Measurements from ENCODE around the gene PALM3.

DNA sequence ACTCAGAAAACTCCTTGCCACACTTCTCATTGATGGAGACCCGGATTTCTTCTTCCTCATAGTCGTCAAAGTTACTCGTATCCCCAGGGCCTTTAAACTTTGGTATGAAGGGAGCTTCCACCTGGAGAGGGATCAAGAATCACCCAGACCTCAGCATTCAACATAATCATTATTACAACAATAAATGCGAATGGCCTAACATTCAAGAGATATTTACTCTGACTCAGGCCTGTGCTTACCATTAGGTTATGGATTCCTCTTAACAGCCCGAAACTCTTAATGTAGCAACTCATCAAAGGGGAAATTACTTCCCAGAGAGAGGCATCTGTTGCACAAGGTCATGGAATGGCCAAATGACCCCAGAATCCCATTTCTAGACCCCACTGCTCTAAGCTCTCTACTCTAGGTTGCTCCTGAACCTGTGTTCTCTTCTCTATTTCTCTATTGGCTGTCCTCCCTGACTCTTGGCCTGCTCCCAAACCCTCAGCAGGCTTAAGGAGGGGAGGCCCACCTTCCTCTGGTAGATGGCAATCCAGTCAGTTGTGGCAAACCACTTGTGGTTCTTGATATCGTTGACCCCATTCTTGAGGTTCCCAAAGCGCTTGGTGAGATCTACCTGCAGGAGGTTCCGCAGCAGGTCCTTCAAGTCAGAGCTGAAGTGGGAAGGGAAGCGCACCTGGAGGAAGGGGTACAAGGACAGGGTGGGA, 31.4 kb upstream of the PALM3 start:
- no peak for TF ChIP-seq EZH2 (IDR thresholded peaks at IDR 0.05; ENCODE audit: borderline replicate concordance, low read depth, low read length, poor library complexity, severe bottlenecking)
- TF ChIP-seq, protein P1, sequence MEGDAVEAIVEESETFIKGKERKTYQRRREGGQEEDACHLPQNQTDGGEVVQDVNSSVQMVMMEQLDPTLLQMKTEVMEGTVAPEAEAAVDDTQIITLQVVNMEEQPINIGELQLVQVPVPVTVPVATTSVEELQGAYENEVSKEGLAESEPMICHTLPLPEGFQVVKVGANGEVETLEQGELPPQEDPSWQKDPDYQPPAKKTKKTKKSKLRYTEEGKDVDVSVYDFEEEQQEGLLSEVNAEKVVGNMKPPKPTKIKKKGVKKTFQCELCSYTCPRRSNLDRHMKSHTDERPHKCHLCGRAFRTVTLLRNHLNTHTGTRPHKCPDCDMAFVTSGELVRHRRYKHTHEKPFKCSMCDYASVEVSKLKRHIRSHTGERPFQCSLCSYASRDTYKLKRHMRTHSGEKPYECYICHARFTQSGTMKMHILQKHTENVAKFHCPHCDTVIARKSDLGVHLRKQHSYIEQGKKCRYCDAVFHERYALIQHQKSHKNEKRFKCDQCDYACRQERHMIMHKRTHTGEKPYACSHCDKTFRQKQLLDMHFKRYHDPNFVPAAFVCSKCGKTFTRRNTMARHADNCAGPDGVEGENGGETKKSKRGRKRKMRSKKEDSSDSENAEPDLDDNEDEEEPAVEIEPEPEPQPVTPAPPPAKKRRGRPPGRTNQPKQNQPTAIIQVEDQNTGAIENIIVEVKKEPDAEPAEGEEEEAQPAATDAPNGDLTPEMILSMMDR (conservative IDR thresholded peaks at IDR 0.05; ENCODE audit: low read depth, low read length): no peak
